Measurements from ENCODE around the gene ZNF532.

- TF ChIP-seq CTCF (conservative IDR thresholded peaks at IDR 0.05; ENCODE audit: low read depth, low read length) (no peak), EZH2 (IDR thresholded peaks at IDR 0.05; ENCODE audit: borderline replicate concordance, low read depth, low read length, poor library complexity, severe bottlenecking) (no peak)
Observed at GRCh38 chr18:59013744-59014143, 149.1 kb downstream of the ZNF532 start.
